SK-N-MC (cell line): ENCODE measurements around the gene SNX25.
"Not testable (repeated sequence)": the region's sequence is repeated elsewhere in the genome, so short reads cannot be mapped to it uniquely, and the experiment has no call there.

Source experiments
- DNase-seq: peaks from one replicate; pipeline ENCODE4 v3.0.0-alpha.2; 2011; ENCODE audit warnings: low read depth, low spot score
- H3K27ac ChIP-seq: fragments of 200-600 bp; sonication (generic); 2 replicates; pipeline ENCODE4 v1.5.1; 2016; ENCODE audit warnings: mixed run types
- H3K36me3 ChIP-seq: fragments of 200-600 bp; sonication (generic); 2 replicates; pipeline ENCODE4 v1.6.1; 2017; ENCODE audit warnings: antibody characterized with exemption, low read length, mixed read lengths; ENCODE audit not compliant: insufficient read depth
- H3K4me3 ChIP-seq: fragments of 200-600 bp; sonication (generic); 2 replicates; pipeline ENCODE4 v1.5.1; 2016
- H3K9ac ChIP-seq: fragments of 200-600 bp; sonication (generic); 2 replicates; pipeline ENCODE4 v1.8.0; 2017; ENCODE audit warnings: mixed run types, mixed read lengths; ENCODE audit not compliant: insufficient read length
- H3K9me3 ChIP-seq: fragments of 200-600 bp; sonication (generic); 2 replicates; pipeline ENCODE4 v1.6.1; 2017; ENCODE audit warnings: low read depth, mild to moderate bottlenecking, antibody characterized with exemption, low read length, moderate library complexity, mixed read lengths
- EZH2 ChIP-seq: fragments of 200-600 bp; sonication (generic); IDR thresholded peaks from one replicate; pipeline ENCODE4 v1.6.1; 2017; ENCODE audit warnings: antibody characterized with exemption
- FOXP2 ChIP-seq: optimal IDR thresholded peaks from 2 replicates; pipeline ENCODE3; 2011; ENCODE audit warnings: mild to moderate bottlenecking, moderate library complexity; ENCODE audit not compliant: insufficient read depth; ENCODE audit errors: extremely low read length, control extremely low read depth
- POLR2AphosphoS5 ChIP-seq: IDR thresholded peaks from 2 replicates; pipeline ENCODE4 v1.6.1; 2012; ENCODE audit warnings: mild to moderate bottlenecking, low read depth, low read length, borderline replicate concordance

SNX25 gene

GRCh38 chr4:185248393-185249039, 39.1 kb downstream of the SNX25 start:
- no peak for TF ChIP-seq FOXP2
- TF ChIP-seq EZH2: no peak
- no peak for TF ChIP-seq POLR2AphosphoS5
- Histone ChIP-seq H3K4me3 (no peak overlapping the region), H3K9me3 (no peaks in the 10 kb centered on the region), H3K27ac (peak overlapping the region; percentile 63), H3K36me3 (no peaks in the 10 kb centered on the region), H3K9ac (no peak overlapping the region)
- DNase-seq: no peak

DNA sequence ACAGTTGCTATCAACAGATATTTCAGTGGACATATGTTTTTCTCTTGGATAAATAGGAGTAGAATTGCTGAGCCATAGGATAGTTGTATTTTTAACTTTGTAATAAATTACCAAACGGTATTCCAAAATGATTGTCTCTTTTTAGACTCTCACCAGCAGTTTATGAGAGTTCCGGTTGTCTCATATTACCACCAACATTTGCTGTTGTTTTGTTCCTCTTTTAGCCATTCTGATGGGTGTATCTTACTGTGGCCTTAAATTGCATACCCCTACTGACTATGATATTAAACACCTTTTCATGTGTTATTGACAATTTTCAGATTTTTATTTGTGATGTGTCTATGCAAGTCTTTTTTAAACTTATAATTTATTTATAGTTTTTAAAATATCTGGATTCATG, 39.7 kb downstream of the SNX25 start:
- TF ChIP-seq POLR2AphosphoS5 (no peak), FOXP2 (no peak), EZH2 (no peak)

DNA sequence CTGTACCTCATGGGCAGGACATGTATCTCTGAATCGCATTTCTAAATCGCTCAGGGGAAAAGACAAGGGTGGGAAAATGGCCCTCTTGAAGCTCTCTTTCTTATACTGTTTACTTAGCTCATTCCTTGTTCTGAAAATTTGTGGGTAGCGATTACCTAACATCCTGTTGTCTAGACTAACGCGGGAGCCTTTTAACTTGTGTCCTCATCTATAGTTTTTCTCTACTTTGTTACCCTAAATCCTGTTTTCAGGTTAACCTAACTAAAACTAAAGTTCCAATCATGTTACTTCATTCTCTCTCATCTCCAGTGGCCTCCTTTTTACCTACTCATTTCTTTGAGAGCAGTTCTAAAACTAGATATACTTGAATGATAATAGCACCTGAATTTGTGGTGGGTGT, 45.0 kb downstream of the SNX25 start:
- no peak overlapping the region for H3K9ac ChIP-seq
- H3K9me3 ChIP-seq: no peaks in the 10 kb centered on the region
- no peak for DNase-seq
- no peak overlapping the region for H3K4me3 ChIP-seq
- no peak for TF ChIP-seq FOXP2
- no peak for TF ChIP-seq EZH2
- TF ChIP-seq POLR2AphosphoS5: no peak
- H3K27ac ChIP-seq: no peak overlapping the region; the same call in 1 of the 2 replicates
- no peaks in the 10 kb centered on the region for H3K36me3 ChIP-seq

More for the DNA sequence above, 39.7 kb downstream of the SNX25 start:
- Histone ChIP-seq H3K27ac (peak overlapping the region; percentile 63), H3K9ac (no peak overlapping the region), H3K9me3 (no peaks in the 10 kb centered on the region), H3K4me3 (no peak overlapping the region), H3K36me3 (no peaks in the 10 kb centered on the region)
- DNase-seq: no peak

- no peak overlapping the region for H3K27ac ChIP-seq
- TF ChIP-seq POLR2AphosphoS5 (no peak), FOXP2 (no peak), EZH2 (no peak)
- no peak overlapping the region for H3K9ac ChIP-seq
- H3K9me3 ChIP-seq: no peaks in the 10 kb centered on the region
- DNase-seq: no peak
- H3K36me3 ChIP-seq: no peaks in the 10 kb centered on the region
- H3K4me3 ChIP-seq: no peak overlapping the region
These were observed 46.5 kb downstream of the SNX25 start for GRCh38 chr4:185255868-185256267.

DNA sequence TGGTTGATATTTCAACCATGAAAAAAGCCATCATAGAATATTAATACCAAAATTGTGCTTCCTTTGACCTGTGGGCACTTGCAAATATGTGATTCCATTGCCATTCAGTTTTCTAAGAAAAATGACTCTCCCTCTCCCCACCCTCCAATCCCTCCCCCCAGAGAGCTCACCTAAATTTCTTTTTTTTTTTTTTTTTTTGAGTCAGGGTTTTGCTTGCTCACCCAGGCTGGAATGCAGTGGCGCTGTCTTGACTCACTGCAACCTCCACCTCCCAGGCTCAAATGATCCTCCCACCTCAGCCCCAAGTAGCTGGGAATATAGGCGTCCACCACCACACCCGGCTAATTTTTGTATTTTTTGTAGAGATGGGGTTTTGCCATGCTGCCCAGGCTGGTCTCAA, 47.0 kb downstream of the SNX25 start:
- no peaks in the 10 kb centered on the region for H3K36me3 ChIP-seq
- no peak overlapping the region for H3K9ac ChIP-seq
- no peak overlapping the region for H3K4me3 ChIP-seq
- no peak for DNase-seq
- H3K9me3 ChIP-seq: no peaks in the 10 kb centered on the region
- no peak for TF ChIP-seq FOXP2
- TF ChIP-seq EZH2: no peak
- no peak for TF ChIP-seq POLR2AphosphoS5
- no peak overlapping the region for H3K27ac ChIP-seq

DNA sequence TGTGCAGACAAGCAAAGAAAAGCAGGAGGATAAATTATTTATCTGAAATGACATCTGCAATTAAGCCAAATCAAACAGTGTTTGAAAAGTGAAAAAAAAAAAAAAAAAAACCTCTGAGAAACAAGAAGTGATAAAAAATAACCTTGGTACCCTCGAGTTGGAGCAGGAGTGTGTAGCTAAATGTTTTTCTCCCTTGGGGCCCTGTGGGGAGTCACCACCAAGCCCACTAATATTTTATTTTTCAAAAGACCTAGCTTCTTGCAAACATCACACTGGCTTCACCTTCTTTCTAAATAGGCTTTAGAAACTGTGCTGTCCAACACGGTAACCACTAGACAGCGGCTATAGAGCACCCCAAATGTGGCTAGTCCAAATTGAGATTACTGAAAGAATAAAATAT, 47.7 kb downstream of the SNX25 start:
- no peak overlapping the region for H3K9ac ChIP-seq
- H3K9me3 ChIP-seq: no peaks in the 10 kb centered on the region
- DNase-seq: no peak
- no peak overlapping the region for H3K4me3 ChIP-seq
- no peaks in the 10 kb centered on the region for H3K36me3 ChIP-seq
- H3K27ac ChIP-seq: no peak overlapping the region
- TF ChIP-seq EZH2: no peak
- TF ChIP-seq FOXP2: no peak
- TF ChIP-seq POLR2AphosphoS5: no peak

DNA sequence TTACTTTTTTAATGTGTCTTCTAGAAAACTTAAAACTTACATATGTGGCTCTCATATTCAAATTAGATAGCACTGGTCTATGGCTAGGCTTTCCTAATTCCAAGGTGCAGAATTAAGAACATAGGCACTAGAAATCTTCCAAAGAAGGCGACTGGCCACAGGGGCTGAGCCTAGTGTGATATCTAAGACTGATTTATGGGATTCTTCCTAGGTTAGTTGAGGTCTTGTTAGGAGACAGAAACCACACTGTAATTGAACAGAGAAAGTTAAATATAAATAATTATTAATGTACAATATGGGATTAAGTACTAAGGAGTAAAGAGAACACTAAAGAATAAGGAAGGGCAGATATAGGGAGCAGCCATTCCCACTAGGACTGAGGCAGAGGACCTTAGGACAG, 48.3 kb downstream of the SNX25 start:
- no peak for TF ChIP-seq EZH2
- TF ChIP-seq FOXP2: no peak
- no peak for TF ChIP-seq POLR2AphosphoS5
- Histone ChIP-seq H3K4me3 (no peak overlapping the region), H3K36me3 (no peaks in the 10 kb centered on the region), H3K27ac (peak overlapping the region; percentile 26; the same call in 1 of the 2 replicates), H3K9me3 (no peaks in the 10 kb centered on the region), H3K9ac (no peak overlapping the region)
- no peak for DNase-seq

DNA sequence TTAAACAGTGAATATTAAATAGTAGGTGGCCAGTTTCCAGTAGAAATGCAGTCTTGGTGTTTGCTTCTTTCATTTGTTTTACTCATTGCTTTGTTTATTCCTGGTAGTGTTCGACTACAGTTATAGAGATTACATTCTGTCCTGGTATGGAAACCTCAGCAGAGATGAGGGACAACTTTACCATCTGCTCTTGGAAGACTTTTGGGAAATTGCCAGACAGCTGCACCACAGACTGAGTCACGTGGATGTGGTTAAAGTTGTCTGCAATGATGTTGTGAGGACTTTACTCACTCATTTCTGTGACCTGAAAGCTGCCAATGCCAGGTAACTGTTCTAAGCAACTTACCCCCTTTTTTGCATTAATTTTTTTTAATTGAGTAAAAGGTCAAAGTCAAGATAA, 49.3 kb downstream of the SNX25 start:
- H3K9me3 ChIP-seq, H3K36me3 ChIP-seq, H3K9ac ChIP-seq, DNase-seq: not testable (repeated sequence)
- Histone ChIP-seq H3K27ac (peak overlapping the region; percentile 75; the same call in 1 of the 2 replicates), H3K4me3 (peak overlapping the region; percentile 52; the same call in 1 of the 2 replicates)

GRCh38 chr4:185259719-185260118, 50.3 kb downstream of the SNX25 start:
- TF ChIP-seq FOXP2 (no peak), EZH2 (no peak), POLR2AphosphoS5 (no peak)

More at GRCh38 chr4:185259719-185260118, 50.3 kb downstream of the SNX25 start:
- Histone ChIP-seq H3K27ac (no peak overlapping the region), H3K9me3 (no peaks in the 10 kb centered on the region), H3K9ac (no peak overlapping the region), H3K36me3 (no peaks in the 10 kb centered on the region), H3K4me3 (no peak overlapping the region)
- DNase-seq: no peak
